Spleen (tissue), 11 donors: ENCODE measurements around the gene TBC1D9. TPM values are rescaled to one million over a fixed set of nuclear protein-coding genes. Genes with fewer than 3 reads are reported as not detected.

Source experiments
- DNase-seq: peaks from one replicate; pipeline ENCODE4 v3.0.0-alpha.2; 2020
- H3K27ac ChIP-seq, 8 donors: fragments of 200-600 bp; sonication (generic) in 7 of 8; 1 replicate in 4 of 8; 2 replicates in 4 of 8; pipeline versions ENCODE4 v1.5.0 to v1.8.0; 2016 to 2021; ENCODE audit warnings: inconsistent platforms in 4 of 8, mild to moderate bottlenecking in 4 of 8, moderate library complexity in 1 of 8
- H3K27me3 ChIP-seq, 7 donors: fragments of 200-600 bp; sonication (generic) in 6 of 7; replicated peaks in 1 of 7; 1 replicate in 4 of 7; 2 replicates in 3 of 7; pipeline versions ENCODE4 v1.5.0 to v1.8.0; 2016 to 2021; ENCODE audit warnings: inconsistent platforms in 3 of 7, mild to moderate bottlenecking in 1 of 7
- H3K36me3 ChIP-seq, 6 donors: fragments of 200-600 bp; sonication (generic) in 5 of 6; 1 replicate in 4 of 6; 2 replicates in 2 of 6; pipeline versions ENCODE4 v1.5.0 to v1.8.0; 2016 to 2021; ENCODE audit warnings: inconsistent platforms in 2 of 6
- H3K4me1 ChIP-seq, 6 donors: fragments of 200-600 bp; sonication (generic) in 5 of 6; 1 replicate in 3 of 6; 2 replicates in 3 of 6; pipeline versions ENCODE4 v1.5.0 to v1.8.0; 2016 to 2021; ENCODE audit warnings: inconsistent platforms in 3 of 6
- H3K4me3 ChIP-seq, 8 donors: fragments of 200-600 bp; sonication (generic) in 7 of 8; 1 replicate in 4 of 8; 2 replicates in 4 of 8; pipeline versions ENCODE4 v1.5.0 to v1.8.0; 2016 to 2021; ENCODE audit warnings: inconsistent platforms in 4 of 8, mild to moderate bottlenecking in 4 of 8, moderate library complexity in 2 of 8
- H3K9me3 ChIP-seq, 8 donors: fragments of 200-600 bp; sonication (generic) in 7 of 8; 1 replicate in 4 of 8; 2 replicates in 4 of 8; pipeline versions ENCODE4 v1.5.0 to v1.8.0; 2016 to 2021; ENCODE audit warnings: inconsistent platforms in 4 of 8
- POLR2A ChIP-seq, 3 donors: fragments of 450-650 bp; IDR thresholded peaks; one replicate each; pipeline ENCODE4 v1.5.1; 2017; ENCODE audit warnings: antibody characterized with exemption in 3 of 3, mild to moderate bottlenecking in 1 of 3
- POLR2AphosphoS5 ChIP-seq, 3 donors: sonication (generic); formaldehyde crosslinking; IDR thresholded peaks; one replicate each; pipeline ENCODE4 v1.5.1; 2017; ENCODE audit warnings: antibody characterized with exemption in 3 of 3
- WGBS, 5 donors: extraction: QIAGEN DNeasy Blood & Tissue Kit in 3 of 5; methylation state at CpG; one replicate each; pipeline versions ENCODE4 v1.1.5 to v1.1.7; 2013 to 2018; 5-methylcytosine and 5-hydroxymethylcytosine counted together
- intact Hi-C: fragments of 100-400 bp; cut with DNase I; formaldehyde crosslinking; loops from one replicate; pipeline ENCODE4 v1.15.0; 2023; ENCODE audit warnings: low total_unique reads
- polyA plus RNA-seq, 3 donors: library from polyadenylated mRNA; stranded (reverse); fragments of 200-250 nt; gene quantifications; one replicate each; pipeline ENCODE4 v1.2.1, GENCODE V29; 2013
- total RNA-seq, 7 donors: library from RNA; depleted of rRNA in 3 of 7; stranded (reverse); fragments of >200 nt in 3 of 7; fragmentation: NEBNext Ultra II Directional in 4 of 7; extraction: Animal tissue kit (Norgen Biotek cat#: 25700) in 4 of 7; gene quantifications; one replicate each; pipeline versions ENCODE4 v1.1.0 to v1.2.1, GENCODE V29; 2016 to 2021
- TF ChIP-seq, protein P1 (sequence below), 11 experiments: fragments of 200-600 bp in 7 of 11; fragments of 450-650 bp in 4 of 11; sonication (generic) in 4 of 11; IDR thresholded peaks in 8 of 11; conservative IDR thresholded peaks in 3 of 11; 1 replicate in 7 of 11; 2 replicates in 4 of 11; pipeline versions ENCODE4 v1.4.0 to v1.8.0; 2016 to 2021; ENCODE audit warnings: antibody characterized with exemption in 11 of 11, inconsistent platforms in 4 of 11, mild to moderate bottlenecking in 1 of 11
- donor health status: healthy with polysubstance abuse.
- donor health status: DM: no; HTN: no; CAD: no; lungs with moderate emphysema.
- donor health status: DM: no; HTN: no; CAD: no.
- donor health status: Bipolar disorder and iron deficiency.
- donor health status: healthy.
- donor health status: DM: no; HTN: no; CAD: no.
- donor health status: DM: yes; HTN: yes; CAD: no.

The TBC1D9 gene
- total and polyA plus RNA-seq, 10 donors: 11.6 to 99.1 (median 77.2) TPM

DNA sequence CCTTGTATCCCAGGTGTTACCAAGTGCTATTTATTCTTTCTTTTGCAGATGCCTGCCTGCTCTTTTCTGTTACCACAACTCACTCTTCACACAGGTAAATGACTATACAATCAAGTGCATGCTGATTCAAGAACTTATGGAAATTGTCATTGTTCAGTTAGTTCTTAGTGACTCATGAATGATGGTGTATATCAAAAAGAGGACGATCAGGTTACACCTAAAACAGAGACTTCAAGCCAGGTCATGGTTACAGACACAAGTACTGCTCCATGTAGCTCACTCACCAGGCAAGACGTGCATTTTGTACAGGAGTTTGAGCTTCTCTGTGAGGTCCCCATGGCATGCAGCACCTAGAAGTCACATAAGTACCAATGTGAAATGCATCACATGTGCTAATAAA is 128.2 kb downstream of the TBC1D9 start:
- Histone ChIP-seq H3K4me3 (no peak overlapping the region), H3K9me3 (no peaks in the 10 kb centered on the region), H3K4me1 (no peaks in the 10 kb centered on the region), H3K27ac (no peak overlapping the region), H3K27me3 (no peaks in the 10 kb centered on the region), H3K36me3 (peaks cover 2 to 95% (median 54%) of the 10 kb centered on the region in 6 donors)
- DNase-seq: no peak
- WGBS, 5 donors: 83 to 98% (median 86%) methylated on average over 2 of the region's 2 CpGs
- intact Hi-C loops: no loop called here
- TF ChIP-seq POLR2A (IDR thresholded peaks at IDR 0.05) (no peak), POLR2AphosphoS5 (IDR thresholded peaks at IDR 0.05) (no peak)
- TF ChIP-seq, protein P1, sequence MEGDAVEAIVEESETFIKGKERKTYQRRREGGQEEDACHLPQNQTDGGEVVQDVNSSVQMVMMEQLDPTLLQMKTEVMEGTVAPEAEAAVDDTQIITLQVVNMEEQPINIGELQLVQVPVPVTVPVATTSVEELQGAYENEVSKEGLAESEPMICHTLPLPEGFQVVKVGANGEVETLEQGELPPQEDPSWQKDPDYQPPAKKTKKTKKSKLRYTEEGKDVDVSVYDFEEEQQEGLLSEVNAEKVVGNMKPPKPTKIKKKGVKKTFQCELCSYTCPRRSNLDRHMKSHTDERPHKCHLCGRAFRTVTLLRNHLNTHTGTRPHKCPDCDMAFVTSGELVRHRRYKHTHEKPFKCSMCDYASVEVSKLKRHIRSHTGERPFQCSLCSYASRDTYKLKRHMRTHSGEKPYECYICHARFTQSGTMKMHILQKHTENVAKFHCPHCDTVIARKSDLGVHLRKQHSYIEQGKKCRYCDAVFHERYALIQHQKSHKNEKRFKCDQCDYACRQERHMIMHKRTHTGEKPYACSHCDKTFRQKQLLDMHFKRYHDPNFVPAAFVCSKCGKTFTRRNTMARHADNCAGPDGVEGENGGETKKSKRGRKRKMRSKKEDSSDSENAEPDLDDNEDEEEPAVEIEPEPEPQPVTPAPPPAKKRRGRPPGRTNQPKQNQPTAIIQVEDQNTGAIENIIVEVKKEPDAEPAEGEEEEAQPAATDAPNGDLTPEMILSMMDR (IDR thresholded peaks at IDR 0.05 in 8 of 11, conservative IDR thresholded peaks at IDR 0.05 in 3 of 11): no peak

- no peak for TF ChIP-seq POLR2AphosphoS5 (IDR thresholded peaks at IDR 0.05)
- TF ChIP-seq, protein P1 (IDR thresholded peaks at IDR 0.05 in 8 of 11, conservative IDR thresholded peaks at IDR 0.05 in 3 of 11): no peak
- no peak for TF ChIP-seq POLR2A (IDR thresholded peaks at IDR 0.05)
- Histone ChIP-seq H3K36me3 (peaks cover 2 to 95% (median 64%) of the 10 kb centered on the region in 6 donors), H3K27ac (no peak overlapping the region), H3K4me3 (no peak overlapping the region), H3K9me3 (no peaks in the 10 kb centered on the region), H3K4me1 (no peaks in the 10 kb centered on the region), H3K27me3 (no peaks in the 10 kb centered on the region)
- WGBS, 5 donors: 38 to 85% (median 46%) methylated on average over 2 of the region's 2 CpGs
- intact Hi-C loops: no loop called here
- DNase-seq: no peak
Measured at GRCh38 chr4:140626661-140627376, 129.4 kb downstream of the TBC1D9 start.

GRCh38 chr4:140622333-140622958 is 133.7 kb downstream of the TBC1D9 start:
- no peak for DNase-seq
- H3K9me3 ChIP-seq: no peaks in the 10 kb centered on the region
- no peak overlapping the region for H3K4me3 ChIP-seq
- TF ChIP-seq, protein P1 (IDR thresholded peaks at IDR 0.05 in 8 of 11, conservative IDR thresholded peaks at IDR 0.05 in 3 of 11): no peak
- TF ChIP-seq POLR2AphosphoS5 (IDR thresholded peaks at IDR 0.05): peak in 2 of 3 donors; percentile 38 to 65
- TF ChIP-seq POLR2A (IDR thresholded peaks at IDR 0.05): no peak
- H3K36me3 ChIP-seq: peaks cover 2 to 71% (median 50%) of the 10 kb centered on the region in 6 donors
- no peaks in the 10 kb centered on the region for H3K27me3 ChIP-seq
- H3K27ac ChIP-seq: no peak overlapping the region
- 91 to 93% (median 92%) methylated on average over 23 to 33 of the region's 33 CpGs for WGBS, 5 donors
- H3K4me1 ChIP-seq: no peaks in the 10 kb centered on the region
- intact Hi-C loops: no loop called here

GRCh38 chr4:140621161-140621560 is 135.0 kb downstream of the TBC1D9 start:
- Histone ChIP-seq H3K9me3 (no peaks in the 10 kb centered on the region), H3K4me3 (no peak overlapping the region), H3K27me3 (no peaks in the 10 kb centered on the region), H3K36me3 (peaks cover 2 to 58% (median 42%) of the 10 kb centered on the region in 6 donors), H3K27ac (no peak overlapping the region), H3K4me1 (no peaks in the 10 kb centered on the region)
- 91 to 95% (median 94%) methylated on average over 3 of the region's 3 CpGs for WGBS, 5 donors
- TF ChIP-seq, protein P1 (IDR thresholded peaks at IDR 0.05 in 8 of 11, conservative IDR thresholded peaks at IDR 0.05 in 3 of 11): no peak
- TF ChIP-seq POLR2A (IDR thresholded peaks at IDR 0.05): no peak
- TF ChIP-seq POLR2AphosphoS5 (IDR thresholded peaks at IDR 0.05): no peak
- intact Hi-C loops: no loop called here
- no peak for DNase-seq
